IPS-18c (cell line): ENCODE measurements around the gene PBX1.
"Not testable (repeated sequence)": the region's sequence is repeated elsewhere in the genome, so short reads cannot be mapped to it uniquely, and the experiment has no call there.

Source experiments
- H3K4me3 ChIP-seq: 2 replicates; pipeline ENCODE4 v1.7.0; 2013; ENCODE audit warnings: low read depth, mild to moderate bottlenecking, low read length, moderate library complexity; ENCODE audit not compliant: insufficient read depth
- H3K9me3 ChIP-seq: one replicate; pipeline ENCODE4 v1.6.1; 2013; ENCODE audit warnings: mild to moderate bottlenecking, low read length, moderate library complexity; ENCODE audit not compliant: control insufficient read depth, insufficient read depth

Gene PBX1

GRCh38 chr1:164558461-164559341, at the start of gene PBX1:
PBX1 (plus strand) TSS chr1:164559184.
- H3K9me3 ChIP-seq, result no peaks in the 10 kb centered on the region
- peak within 1 kb of the TSS; percentile 66 for H3K4me3 ChIP-seq

DNA sequence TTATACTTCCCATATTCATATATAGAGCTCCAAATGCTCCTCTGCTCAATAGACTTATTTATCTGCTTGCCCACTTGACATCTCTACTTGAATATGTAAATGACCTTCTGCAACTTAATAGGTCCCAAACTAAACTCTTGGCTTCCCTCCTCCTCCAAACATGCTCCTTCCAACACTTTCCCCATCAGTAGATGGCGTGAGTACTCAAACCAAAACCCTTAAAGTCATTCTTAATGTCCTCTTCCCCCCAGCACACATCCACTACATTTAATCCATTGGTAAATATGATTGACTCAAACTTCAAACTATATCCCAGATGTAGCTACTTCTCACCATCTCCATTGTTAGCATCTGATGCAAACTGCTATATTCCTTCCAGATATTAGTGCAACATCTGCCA, 48.5 kb upstream of the PBX1 start:
- no peak overlapping the region for H3K4me3 ChIP-seq
- H3K9me3 ChIP-seq, result no peaks in the 10 kb centered on the region

GRCh38 chr1:164511001-164511705, 47.8 kb upstream of the PBX1 start:
- H3K4me3 ChIP-seq, result no peak overlapping the region
- H3K9me3 ChIP-seq, result no peaks in the 10 kb centered on the region

- no peaks in the 10 kb centered on the region for H3K9me3 ChIP-seq
- no peak overlapping the region for H3K4me3 ChIP-seq
Observed at GRCh38 chr1:164515231-164515630, 43.8 kb upstream of the PBX1 start.

- no peaks in the 10 kb centered on the region for H3K9me3 ChIP-seq
Observed at GRCh38 chr1:164515711-164516331, 43.2 kb upstream of the PBX1 start.

GRCh38 chr1:164516591-164516990, 42.4 kb upstream of the PBX1 start:
- H3K4me3 ChIP-seq, result no peak overlapping the region
- H3K9me3 ChIP-seq, result no peaks in the 10 kb centered on the region

More at GRCh38 chr1:164515711-164516331, 43.2 kb upstream of the PBX1 start:
- H3K4me3 ChIP-seq, result no peak overlapping the region

GRCh38 chr1:164518692-164519332, 40.2 kb upstream of the PBX1 start:
- Histone ChIP-seq H3K4me3 (no peak overlapping the region), H3K9me3 (no peaks in the 10 kb centered on the region)

DNA sequence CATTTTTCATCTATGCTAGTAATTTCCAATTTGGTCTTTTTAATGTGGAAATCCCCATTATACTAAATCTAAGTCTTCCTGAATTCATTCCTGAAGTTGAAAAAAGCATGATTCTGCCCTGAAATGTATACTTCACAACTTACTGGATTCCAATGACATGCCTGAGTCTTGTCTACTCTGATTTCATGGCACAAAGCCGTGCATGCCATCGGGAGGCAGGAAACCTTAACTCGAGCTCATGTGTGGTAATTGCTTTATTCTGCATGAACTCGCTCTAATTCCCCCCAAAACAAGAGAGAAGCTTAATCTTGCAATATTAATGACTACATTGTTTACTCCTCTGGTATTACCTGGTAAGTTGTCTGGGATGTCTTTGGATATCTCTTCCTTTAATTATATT, 39.6 kb upstream of the PBX1 start:
- H3K9me3 ChIP-seq, result no peaks in the 10 kb centered on the region
- no peak overlapping the region for H3K4me3 ChIP-seq

DNA sequence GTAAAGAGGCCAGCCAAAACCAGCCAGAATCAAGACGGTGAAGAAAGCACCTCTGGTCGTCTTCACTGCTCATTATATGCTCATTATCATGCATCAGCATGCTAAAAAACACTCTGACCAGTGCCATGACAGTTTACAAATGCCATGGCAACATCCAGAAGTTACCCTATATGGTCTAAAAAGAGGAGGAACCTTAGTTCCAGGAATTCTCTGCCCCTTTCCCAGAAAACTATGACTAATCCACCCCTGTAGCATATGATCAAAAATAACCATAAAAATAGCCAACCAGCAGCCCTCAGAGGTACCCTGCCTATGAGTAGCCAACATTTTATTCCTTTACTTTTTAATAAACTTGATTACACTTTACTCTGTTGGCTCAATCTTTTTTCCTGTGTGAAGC, 34.2 kb upstream of the PBX1 start:
- no peak overlapping the region for H3K4me3 ChIP-seq
- H3K9me3 ChIP-seq, result no peaks in the 10 kb centered on the region

DNA sequence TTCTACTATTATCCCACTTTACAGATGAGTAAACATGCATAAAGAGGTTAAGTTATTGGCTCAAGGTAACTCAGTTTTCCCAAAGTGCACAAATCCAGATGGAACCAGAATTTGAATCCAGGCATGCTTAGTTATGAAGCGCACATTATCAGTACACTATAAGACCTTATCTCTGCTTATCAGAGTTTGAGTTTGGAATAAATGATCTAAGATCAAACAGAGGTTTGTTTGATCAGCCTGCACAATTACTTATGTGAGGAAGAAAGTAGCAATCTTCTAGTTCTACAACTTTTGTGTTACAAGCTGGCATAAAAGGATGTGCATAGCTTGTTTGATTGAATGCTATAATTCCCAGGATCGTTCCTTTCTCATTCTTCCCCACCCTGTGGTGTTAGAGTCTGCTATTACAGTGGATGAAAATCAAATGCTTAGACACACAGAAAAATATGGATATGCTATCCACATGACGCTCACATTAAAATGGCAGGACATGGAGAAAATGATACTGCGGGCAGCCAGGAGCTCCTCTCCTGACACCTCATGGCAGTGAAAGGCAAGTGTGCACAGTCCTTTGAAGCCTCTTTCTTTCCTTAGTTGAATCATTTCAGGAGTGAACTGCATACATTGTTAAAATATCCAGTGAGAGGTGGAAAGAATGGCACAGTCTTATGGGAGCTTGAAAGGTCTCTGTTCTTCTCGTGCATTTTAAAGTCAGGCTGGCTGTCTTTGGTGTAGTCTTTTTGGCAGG, 23.9 kb upstream of the PBX1 start:
- H3K4me3 ChIP-seq, result no peak overlapping the region

DNA sequence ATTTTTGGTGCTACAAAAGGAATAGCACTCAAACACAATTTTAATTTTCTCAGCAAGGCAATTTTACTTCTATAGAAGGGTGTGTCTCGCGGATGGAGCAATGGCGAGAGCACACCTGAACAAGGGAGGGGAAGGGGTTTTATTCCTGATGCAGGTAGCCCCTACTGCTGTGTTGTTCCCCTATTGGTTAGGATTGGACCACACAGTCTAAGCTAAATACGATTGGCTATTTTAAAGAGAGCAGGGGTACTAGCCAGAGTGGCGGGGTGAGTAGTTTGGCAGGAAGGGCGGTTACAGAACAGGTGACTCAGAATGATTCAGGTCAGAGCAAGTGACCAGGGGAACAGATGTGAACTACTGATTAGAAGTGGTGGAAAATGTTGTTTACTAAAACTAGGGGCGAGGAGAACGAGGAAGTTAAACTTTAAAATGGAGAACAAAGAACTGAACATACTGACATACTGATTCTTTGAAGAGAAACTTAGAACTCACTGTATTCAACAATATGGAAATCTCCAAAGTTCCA, 6.5 kb upstream of the PBX1 start:
- H3K4me3 ChIP-seq, H3K9me3 ChIP-seq: not testable (repeated sequence)

More for the DNA sequence above, 23.9 kb upstream of the PBX1 start:
- no peaks in the 10 kb centered on the region for H3K9me3 ChIP-seq

DNA sequence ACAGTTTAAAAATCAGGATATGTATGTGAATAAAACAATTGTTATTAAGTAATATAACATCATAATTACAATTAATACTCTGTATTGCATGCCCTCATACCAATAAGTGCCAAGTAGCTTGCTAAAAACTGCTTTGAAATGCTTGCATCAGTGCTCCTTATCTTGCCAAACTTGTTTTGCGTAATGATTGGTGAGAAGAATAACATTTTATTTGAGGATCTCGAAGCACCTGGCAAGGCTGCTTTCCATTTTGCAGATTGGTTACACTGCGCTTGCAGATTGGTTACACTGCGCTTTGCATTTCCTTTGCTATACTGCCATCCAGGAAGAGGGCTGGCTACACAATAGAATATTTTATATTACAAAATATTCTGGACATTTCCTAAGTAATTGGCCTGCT, 1.7 kb upstream of the PBX1 start:
- Histone ChIP-seq H3K9me3 (no peaks in the 10 kb centered on the region), H3K4me3 (no peak overlapping the region)

- peak overlapping the region; percentile 66 for H3K4me3 ChIP-seq
Observed at GRCh38 chr1:164559342-164560051, 513 bp downstream of the PBX1 start.

DNA sequence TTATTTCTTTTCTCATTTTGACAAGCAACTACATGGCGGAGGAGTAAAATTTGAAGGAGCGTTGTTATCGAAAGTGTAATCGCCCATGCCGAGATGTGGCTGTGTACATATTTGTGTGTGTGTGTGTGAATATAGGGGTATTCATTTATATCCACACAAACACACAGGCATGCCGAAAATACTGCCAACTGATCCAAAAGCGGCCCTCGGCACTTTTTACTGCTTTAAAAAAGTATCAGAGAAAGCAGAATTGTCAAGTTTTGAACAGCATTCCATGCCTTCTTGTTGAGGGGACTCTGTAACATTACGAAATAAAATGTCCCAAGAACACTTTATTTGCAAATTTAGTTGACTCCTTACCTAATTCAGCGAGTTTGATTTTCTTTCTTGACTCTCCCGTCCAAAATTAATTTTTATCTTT, 1.1 kb downstream of the PBX1 start:
- H3K9me3 ChIP-seq, result no peaks in the 10 kb centered on the region
- H3K4me3 ChIP-seq, result peak overlapping the region; percentile 66

More at GRCh38 chr1:164559342-164560051, 513 bp downstream of the PBX1 start:
- no peaks in the 10 kb centered on the region for H3K9me3 ChIP-seq

GRCh38 chr1:164560556-164560955, 1.6 kb downstream of the PBX1 start:
- peak overlapping the region; percentile 66 for H3K4me3 ChIP-seq
- no peaks in the 10 kb centered on the region for H3K9me3 ChIP-seq

- Histone ChIP-seq H3K9me3 (no peaks in the 10 kb centered on the region), H3K4me3 (peak overlapping the region; percentile 66)
Observed at GRCh38 chr1:164561007-164561406, 2.0 kb downstream of the PBX1 start.
